ENCODE measurements around the gene PRPF6. TPM values are rescaled to one million over a fixed set of nuclear protein-coding genes. Genes with fewer than 3 reads are reported as not detected.

Gene PRPF6
- total and polyA plus RNA-seq, 2 donors (not counting 3 experiments of a cell fraction or from before 2014, with no cell fraction given) = 35.3 to 67.4 TPM

- peaks cover 24% of the 10 kb centered on the region for H3K79me2 ChIP-seq (ENCODE audit: control insufficient read depth, insufficient read depth, low read length)
- H3K4me1 ChIP-seq (ENCODE audit: control insufficient read depth, extremely low read depth, insufficient read depth, low read length) = peaks cover 10% of the 10 kb centered on the region
- DNase-seq (ENCODE audit: low read depth, low spot score) (no peak), FAIRE-seq (no peak)
- ChIA-PET CTCF (interaction anchor here (1.3 kb wide), 1 partner anchor 16 kb away, joined by 4 read pairs; no protein-coding TSS in a partner anchor), POLR2A (no interaction called here)
- BruUV-seq (replicated peaks) = no TSS peak
- no peaks in the 10 kb centered on the region for H3K27me3 ChIP-seq (ENCODE audit: control insufficient read depth in 2 of 2, insufficient read depth in 2 of 2, low read length in 2 of 2)
- dilution Hi-C loops (cut with MboI; ENCODE audit: extremely low pct_ligation_motif_present, low sequenced_read_pairs) = no loop called here
- intact Hi-C loops (cut with micrococcal nuclease) = loop anchor here (5.0 kb wide), 1 partner anchor 251 kb away; the partner anchor contains the start of genes ARFRP1 and ZGPAT
- H3K9ac ChIP-seq (replicated peaks; ENCODE audit: extremely low read depth, insufficient read depth, low read length) = no peak overlapping the region
- no peak overlapping the region for H3K4me2 ChIP-seq (ENCODE audit: insufficient read depth, low read length)
- TF ChIP-seq MYC (IDR thresholded peaks at IDR 0.05; ENCODE audit: low read depth, low read length) (no peak), GATA2 (IDR thresholded peaks at IDR 0.05; ENCODE audit: insufficient read depth, insufficient read length, low read depth, low read length) (no peak), MAX (IDR thresholded peaks at IDR 0.05; ENCODE audit: insufficient read depth, insufficient read length) (no peak), EZH2 (IDR thresholded peaks at IDR 0.05; ENCODE audit: borderline replicate concordance, low read depth, low read length, severe bottlenecking) (no peak), POLR2A (IDR thresholded peaks at IDR 0.05; ENCODE audit: low read depth, low read length) (no peak), POLR2AphosphoS5 (IDR thresholded peaks at IDR 0.05; ENCODE audit: insufficient read depth, low read depth, low read length) (no peak), FOS (IDR thresholded peaks at IDR 0.05; ENCODE audit: borderline replicate concordance, insufficient read depth, low read length) (no peak), JUN (IDR thresholded peaks at IDR 0.05; ENCODE audit: borderline replicate concordance, insufficient read depth, insufficient read length, low read depth) (no peak), CTCF (IDR thresholded peaks at IDR 0.05; ENCODE audit: extremely low read depth in 1 of 2, insufficient read depth in 1 of 2, low read depth in 1 of 2, low read length in 2 of 2) (no peak)
- no peaks in the 10 kb centered on the region for H3K9me1 ChIP-seq (replicated peaks; ENCODE audit: control insufficient read depth, extremely low read depth, insufficient read depth, low read length)
- no peaks in the 10 kb centered on the region for H3K9me3 ChIP-seq (replicated peaks; ENCODE audit: control insufficient read depth, insufficient read depth, low read length)
- H3K4me3 ChIP-seq (replicated peaks in 1 of 3; ENCODE audit: insufficient read depth in 1 of 3, low read depth in 1 of 3, low read length in 3 of 3) = no peak overlapping the region
- H4K20me1 ChIP-seq (replicated peaks; ENCODE audit: control insufficient read depth, extremely low read depth, insufficient read depth, low read length) = no peaks in the 10 kb centered on the region
- H3K27ac ChIP-seq (ENCODE audit: insufficient read depth, low read depth, low read length) = no peak overlapping the region
- no peak overlapping the region for H2AFZ ChIP-seq (ENCODE audit: low read depth, low read length)
- H3K36me3 ChIP-seq (ENCODE audit: control insufficient read depth in 2 of 2, extremely low read depth in 1 of 2, insufficient read depth in 2 of 2, low read length in 2 of 2) = peaks cover 7 to 30% of the 10 kb centered on the region in 2 experiments
These were observed 22.5 kb upstream of the PRPF6 start for GRCh38 chr20:63958471-63958870.
